Vagina (tissue), 2 donors: ENCODE measurements around the gene SRGAP3. TPM values are rescaled to one million over a fixed set of nuclear protein-coding genes. Genes with fewer than 3 reads are reported as not detected.
A peak's percentile ranks its signal among the peaks of the same experiment; 100 is the strongest.

Experiments used
- DNase-seq, 2 donors: peaks; one replicate each; pipeline ENCODE4 v3.0.0-alpha.2; 2017; ENCODE audit errors: extremely low spot score in 2 of 2
- H3K27ac ChIP-seq: fragments of 200-600 bp; sonication (generic); one replicate; pipeline ENCODE4 v1.5.1; 2019
- H3K27me3 ChIP-seq: fragments of 200-600 bp; sonication (generic); one replicate; pipeline ENCODE4 v1.5.1; 2019
- H3K36me3 ChIP-seq, 2 donors: fragments of 200-600 bp; sonication (generic); one replicate each; pipeline ENCODE4 v1.5.1; 2017 to 2019
- H3K4me1 ChIP-seq: fragments of 200-600 bp; sonication (generic); one replicate; pipeline ENCODE4 v1.5.1; 2019
- H3K4me3 ChIP-seq, 2 donors: fragments of 200-600 bp; sonication (generic); 1 replicate in 1 of 2; 2 replicates in 1 of 2; pipeline ENCODE4 v1.5.1; 2016 to 2019
- H3K9me3 ChIP-seq: fragments of 200-600 bp; sonication (generic); one replicate; pipeline ENCODE4 v1.5.1; 2019
- CTCF ChIP-seq, 3 experiments: fragments of 450-650 bp in 2 of 3; fragments of 200-600 bp in 1 of 3; sonication (generic) in 1 of 3; IDR thresholded peaks; one replicate each; pipeline ENCODE4 v1.5.1; 2017 to 2019; ENCODE audit warnings: antibody characterized with exemption in 3 of 3, mild to moderate bottlenecking in 2 of 3, moderate library complexity in 2 of 3
- POLR2A ChIP-seq, 2 donors: fragments of 450-650 bp; IDR thresholded peaks; one replicate each; pipeline ENCODE4 v1.6.1; 2017; ENCODE audit warnings: antibody characterized with exemption in 2 of 2, mild to moderate bottlenecking in 2 of 2, moderate library complexity in 2 of 2
- POLR2AphosphoS5 ChIP-seq, 2 donors: sonication (generic); formaldehyde crosslinking; IDR thresholded peaks; one replicate each; pipeline ENCODE4 v1.9.0; 2017; ENCODE audit warnings: antibody characterized with exemption in 2 of 2, mild to moderate bottlenecking in 2 of 2, low read depth in 1 of 2; ENCODE audit not compliant: insufficient read depth in 1 of 2
- intact Hi-C: fragments of 100-400 bp; cut with DNase I; formaldehyde crosslinking; loops from one replicate; pipeline ENCODE4 v1.15.1; 2023
- total RNA-seq: library from RNA; depleted of rRNA; stranded (reverse); fragments of >200 nt; gene quantifications from one replicate; pipeline ENCODE4 v1.2.3, GENCODE V29; 2016

Gene SRGAP3
- total RNA-seq, 1 donor from 2014 or later, result 20.6 TPM

- no peak overlapping the region for H3K27ac ChIP-seq
- TF ChIP-seq POLR2A (IDR thresholded peaks at IDR 0.05) (no peak), CTCF (IDR thresholded peaks at IDR 0.05) (no peak), POLR2AphosphoS5 (IDR thresholded peaks at IDR 0.05; ENCODE audit: insufficient read depth in 1 of 2, low read depth in 1 of 2) (no peak)
- H3K36me3 ChIP-seq, result no peaks in the 10 kb centered on the region
- DNase-seq, result peak in 1 of 2 donors; percentile 43
- H3K4me1 ChIP-seq, result no peaks in the 10 kb centered on the region
- no peaks in the 10 kb centered on the region for H3K27me3 ChIP-seq
- no peak overlapping the region for H3K4me3 ChIP-seq
- intact Hi-C loops, result no loop called here
- no peaks in the 10 kb centered on the region for H3K9me3 ChIP-seq
Measured at GRCh38 chr3:9008550-9009255, 240.7 kb downstream of the SRGAP3 start.

- no peaks in the 10 kb centered on the region for H3K27me3 ChIP-seq
- TF ChIP-seq POLR2A (IDR thresholded peaks at IDR 0.05) (no peak), CTCF (IDR thresholded peaks at IDR 0.05) (no peak), POLR2AphosphoS5 (IDR thresholded peaks at IDR 0.05; ENCODE audit: insufficient read depth in 1 of 2, low read depth in 1 of 2) (no peak)
- DNase-seq, result peak in 1 of 2 donors; percentile 55
- no peaks in the 10 kb centered on the region for H3K9me3 ChIP-seq
- no peak overlapping the region for H3K27ac ChIP-seq
- no peaks in the 10 kb centered on the region for H3K4me1 ChIP-seq
- H3K4me3 ChIP-seq, result no peak overlapping the region
- H3K36me3 ChIP-seq, result no peaks in the 10 kb centered on the region
- intact Hi-C loops, result no loop called here
Measured at GRCh38 chr3:9007928-9008327, 241.5 kb downstream of the SRGAP3 start.

- Histone ChIP-seq H3K27me3 (no peaks in the 10 kb centered on the region), H3K36me3 (no peaks in the 10 kb centered on the region), H3K4me1 (no peaks in the 10 kb centered on the region), H3K4me3 (no peak overlapping the region), H3K27ac (no peak overlapping the region), H3K9me3 (no peaks in the 10 kb centered on the region)
- TF ChIP-seq CTCF (IDR thresholded peaks at IDR 0.05), result no peak
- TF ChIP-seq POLR2AphosphoS5 (IDR thresholded peaks at IDR 0.05; ENCODE audit: insufficient read depth in 1 of 2, low read depth in 1 of 2), result no peak
- no peak for TF ChIP-seq POLR2A (IDR thresholded peaks at IDR 0.05)
- DNase-seq, result peak in 1 of 2 donors; percentile 46
- intact Hi-C loops, result no loop called here
Measured at GRCh38 chr3:9007213-9007612, 242.2 kb downstream of the SRGAP3 start.

- Histone ChIP-seq H3K36me3 (no peaks in the 10 kb centered on the region), H3K4me1 (no peaks in the 10 kb centered on the region), H3K4me3 (no peak overlapping the region), H3K27me3 (no peaks in the 10 kb centered on the region), H3K9me3 (no peaks in the 10 kb centered on the region), H3K27ac (no peak overlapping the region)
- intact Hi-C loops, result no loop called here
- TF ChIP-seq POLR2AphosphoS5 (IDR thresholded peaks at IDR 0.05; ENCODE audit: insufficient read depth in 1 of 2, low read depth in 1 of 2), result no peak
- no peak for TF ChIP-seq POLR2A (IDR thresholded peaks at IDR 0.05)
- no peak for TF ChIP-seq CTCF (IDR thresholded peaks at IDR 0.05)
- peak; percentile 58 to 60 for DNase-seq
Measured at GRCh38 chr3:9000041-9000440, 249.4 kb downstream of the SRGAP3 start.

GRCh38 chr3:8997151-8997550 lies 252.3 kb downstream of the SRGAP3 start:
- intact Hi-C loops, result loop anchor here (10.0 kb wide), 1 partner anchor 68 kb away; no protein-coding TSS in a partner anchor
- Histone ChIP-seq H3K36me3 (no peaks in the 10 kb centered on the region), H3K27me3 (no peaks in the 10 kb centered on the region), H3K9me3 (no peaks in the 10 kb centered on the region), H3K4me1 (no peaks in the 10 kb centered on the region), H3K4me3 (no peak overlapping the region), H3K27ac (peak overlapping the region; percentile 34)
- TF ChIP-seq CTCF (IDR thresholded peaks at IDR 0.05) (no peak), POLR2AphosphoS5 (IDR thresholded peaks at IDR 0.05; ENCODE audit: insufficient read depth in 1 of 2, low read depth in 1 of 2) (no peak), POLR2A (IDR thresholded peaks at IDR 0.05) (no peak)
- peak; percentile 61 to 84 for DNase-seq
